Hepatocyte (in vitro differentiated cells): ENCODE measurements around the gene EIF4G3. TPM values are rescaled to one million over a fixed set of nuclear protein-coding genes. Genes with fewer than 3 reads are reported as not detected.

Source experiments
- DNase-seq: peaks from one replicate; pipeline ENCODE4 v3.0.0-alpha.2; 2016; ENCODE audit warnings: low spot score
- H2AFZ ChIP-seq: fragments of 200-600 bp; sonication (generic); 2 replicates; pipeline ENCODE4 v1.6.0; 2016; ENCODE audit warnings: antibody characterized with exemption, mild to moderate bottlenecking
- H3K27ac ChIP-seq: fragments of 200-600 bp; sonication (generic); 2 replicates; pipeline ENCODE4 v1.5.1; 2016; ENCODE audit warnings: mild to moderate bottlenecking
- H3K27me3 ChIP-seq: fragments of 200-600 bp; sonication (generic); 2 replicates; pipeline ENCODE4 v1.6.1; 2016
- H3K36me3 ChIP-seq: fragments of 200-600 bp; sonication (generic); replicated peaks from 2 replicates; pipeline ENCODE4 v1.5.1; 2016; ENCODE audit warnings: low read depth; ENCODE audit not compliant: insufficient read depth
- H3K4me1 ChIP-seq: fragments of 200-600 bp; sonication (generic); 2 replicates; pipeline ENCODE4 v1.5.1; 2016; ENCODE audit warnings: mild to moderate bottlenecking, moderate library complexity; ENCODE audit not compliant: insufficient read depth
- H3K4me2 ChIP-seq: fragments of 200-600 bp; sonication (generic); 2 replicates; pipeline ENCODE4 v1.6.0; 2016
- H3K4me3 ChIP-seq: fragments of 200-600 bp; sonication (generic); 2 replicates; pipeline ENCODE4 v1.5.1; 2016; ENCODE audit warnings: mild to moderate bottlenecking
- H3K79me2 ChIP-seq: fragments of 200-600 bp; sonication (generic); 2 replicates; pipeline ENCODE4 v1.6.0; 2017; ENCODE audit warnings: mild to moderate bottlenecking
- H3K9me2 ChIP-seq: fragments of 200-600 bp; sonication (generic); replicated peaks from 2 replicates; pipeline ENCODE4 v1.6.0; 2017; ENCODE audit warnings: mild to moderate bottlenecking; ENCODE audit not compliant: insufficient read depth
- H3K9me3 ChIP-seq: fragments of 200-600 bp; sonication (generic); 2 replicates; pipeline ENCODE4 v1.5.1; 2016; ENCODE audit warnings: low read depth, mild to moderate bottlenecking
- H4K20me1 ChIP-seq: fragments of 200-600 bp; sonication (generic); 2 replicates; pipeline ENCODE4 v1.6.0; 2016; ENCODE audit warnings: mild to moderate bottlenecking; ENCODE audit not compliant: insufficient read depth, poor library complexity, severe bottlenecking
- CTCF ChIP-seq: fragments of 200-600 bp; sonication (generic); IDR thresholded peaks from 2 replicates; pipeline ENCODE4 v1.5.1; 2016; ENCODE audit warnings: antibody characterized with exemption, mild to moderate bottlenecking; ENCODE audit not compliant: poor library complexity
- EZH2 ChIP-seq: fragments of 200-600 bp; sonication (generic); IDR thresholded peaks from 2 replicates; pipeline ENCODE4 v1.6.1; 2016; ENCODE audit warnings: antibody characterized with exemption, mild to moderate bottlenecking, borderline replicate concordance
- EZH2phosphoT487 ChIP-seq: fragments of 200-600 bp; sonication (generic); IDR thresholded peaks from one replicate; pipeline ENCODE4 v1.6.1; 2018; ENCODE audit warnings: antibody characterized with exemption, mild to moderate bottlenecking, low read depth, moderate library complexity; ENCODE audit not compliant: unreplicated experiment, severe bottlenecking
- WGBS: methylation state at CpG from one replicate; pipeline ENCODE4 v1.1.6; 2016; ENCODE audit warnings: low lambda C conversion rate; ENCODE audit errors: missing lambda C conversion rate; 5-methylcytosine and 5-hydroxymethylcytosine counted together
- polyA plus RNA-seq: library from polyadenylated mRNA; unstranded; fragments of >200 nt; fragmentation: Nextera tagmentation; extraction: Ambion mirVana; gene quantifications from 2 replicates; pipeline ENCODE4 v1.2.1, GENCODE V29; 2016
- total RNA-seq: library from RNA; depleted of rRNA; stranded (reverse); fragments of >200 nt; gene quantifications from 2 replicates; pipeline ENCODE4 v1.2.3, GENCODE V29; 2014

EIF4G3 gene
- total and polyA plus RNA-seq, 2 experiments from 2014 or later = 33.4 to 42.2 TPM

GRCh38 chr1:21052034-21052433 is 124.7 kb downstream of the EIF4G3 start:
- H3K79me2 ChIP-seq = peaks cover 23% of the 10 kb centered on the region
- no peak for TF ChIP-seq EZH2phosphoT487
- TF ChIP-seq CTCF = no peak
- TF ChIP-seq EZH2 = no peak
- H3K9me3 ChIP-seq = no peaks in the 10 kb centered on the region
- no peaks in the 10 kb centered on the region for H3K9me2 ChIP-seq
- H3K4me2 ChIP-seq = no peak overlapping the region
- H4K20me1 ChIP-seq = no peaks in the 10 kb centered on the region
- 95% methylated on average over 3 of the region's 3 CpGs for WGBS
- H3K4me1 ChIP-seq = peaks cover 6% of the 10 kb centered on the region
- no peak overlapping the region for H3K27ac ChIP-seq
- no peak overlapping the region for H2AFZ ChIP-seq
- H3K27me3 ChIP-seq = no peaks in the 10 kb centered on the region
- H3K4me3 ChIP-seq = no peak overlapping the region
- peaks cover 5% of the 10 kb centered on the region for H3K36me3 ChIP-seq
- DNase-seq = no peak

- H4K20me1 ChIP-seq = no peaks in the 10 kb centered on the region
- H3K9me2 ChIP-seq = no peaks in the 10 kb centered on the region
- TF ChIP-seq CTCF (no peak), EZH2phosphoT487 (no peak), EZH2 (no peak)
- H3K27ac ChIP-seq = no peak overlapping the region
- H3K27me3 ChIP-seq = no peaks in the 10 kb centered on the region
- H3K4me2 ChIP-seq = no peak overlapping the region
- H3K9me3 ChIP-seq = no peaks in the 10 kb centered on the region
- DNase-seq = no peak
- peaks cover 21% of the 10 kb centered on the region for H3K79me2 ChIP-seq
- H3K4me3 ChIP-seq = no peak overlapping the region
- peaks cover 6% of the 10 kb centered on the region for H3K4me1 ChIP-seq
- WGBS = 93% methylated on average over 2 of the region's 2 CpGs
- peaks cover 5% of the 10 kb centered on the region for H3K36me3 ChIP-seq
- no peak overlapping the region for H2AFZ ChIP-seq
Observed at GRCh38 chr1:21051177-21051825, 125.4 kb downstream of the EIF4G3 start.

- TF ChIP-seq EZH2 (no peak), CTCF (no peak), EZH2phosphoT487 (no peak)
- H3K4me3 ChIP-seq = no peak overlapping the region
- H3K36me3 ChIP-seq = peaks cover 5% of the 10 kb centered on the region
- no peak overlapping the region for H3K4me2 ChIP-seq
- H3K9me3 ChIP-seq = no peaks in the 10 kb centered on the region
- H3K9me2 ChIP-seq = no peaks in the 10 kb centered on the region
- H3K27me3 ChIP-seq = no peaks in the 10 kb centered on the region
- H3K27ac ChIP-seq = no peak overlapping the region
- DNase-seq = no peak
- no peak overlapping the region for H2AFZ ChIP-seq
- WGBS = 30% methylated on average over 4 of the region's 4 CpGs
- no peaks in the 10 kb centered on the region for H4K20me1 ChIP-seq
- H3K79me2 ChIP-seq = peaks cover 23% of the 10 kb centered on the region
- peaks cover 6% of the 10 kb centered on the region for H3K4me1 ChIP-seq
Observed at GRCh38 chr1:21050031-21050430, 126.7 kb downstream of the EIF4G3 start.
